ENCODE data around the gene ZNF622. TPM values are rescaled to one million over a fixed set of nuclear protein-coding genes. Genes with fewer than 3 reads are reported as not detected.

Gene ZNF622
- total RNA-seq, 1 donor from 2014 or later = 75.5 TPM

DNA sequence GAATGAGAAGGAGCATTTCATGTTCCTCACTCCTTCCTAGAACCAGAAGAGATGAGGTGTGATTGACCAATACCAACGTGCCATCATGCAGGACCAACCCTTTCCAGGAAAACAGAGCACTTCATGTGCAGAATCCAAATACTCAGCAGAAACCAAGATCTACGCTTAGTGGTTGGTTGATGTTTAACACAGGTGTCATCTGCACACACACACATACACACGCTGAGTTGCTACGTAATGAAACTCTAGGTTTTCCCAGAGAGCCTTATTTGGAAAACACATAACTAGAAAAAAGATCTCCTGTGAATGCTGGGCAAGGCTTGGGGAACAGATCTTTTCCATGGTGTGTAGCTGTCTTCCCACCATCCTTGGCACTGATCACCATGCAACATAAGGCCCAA, 21.1 kb upstream of the ZNF622 start:
- no peak for DNase-seq (ENCODE audit: low spot score in 2 of 2)
- intact Hi-C loops (cut with DNase I) = loop anchor here (5.0 kb wide), 2 partner anchors 181 to 716 kb away; no protein-coding TSS in a partner anchor
- Histone ChIP-seq H3K4me1 (no peaks in the 10 kb centered on the region), H3K27me3 (no peaks in the 10 kb centered on the region), H3K4me3 (no peak overlapping the region), H3K27ac (no peak overlapping the region), H3K9me3 (no peaks in the 10 kb centered on the region), H3K36me3 (no peaks in the 10 kb centered on the region)
- TF ChIP-seq, protein P1, sequence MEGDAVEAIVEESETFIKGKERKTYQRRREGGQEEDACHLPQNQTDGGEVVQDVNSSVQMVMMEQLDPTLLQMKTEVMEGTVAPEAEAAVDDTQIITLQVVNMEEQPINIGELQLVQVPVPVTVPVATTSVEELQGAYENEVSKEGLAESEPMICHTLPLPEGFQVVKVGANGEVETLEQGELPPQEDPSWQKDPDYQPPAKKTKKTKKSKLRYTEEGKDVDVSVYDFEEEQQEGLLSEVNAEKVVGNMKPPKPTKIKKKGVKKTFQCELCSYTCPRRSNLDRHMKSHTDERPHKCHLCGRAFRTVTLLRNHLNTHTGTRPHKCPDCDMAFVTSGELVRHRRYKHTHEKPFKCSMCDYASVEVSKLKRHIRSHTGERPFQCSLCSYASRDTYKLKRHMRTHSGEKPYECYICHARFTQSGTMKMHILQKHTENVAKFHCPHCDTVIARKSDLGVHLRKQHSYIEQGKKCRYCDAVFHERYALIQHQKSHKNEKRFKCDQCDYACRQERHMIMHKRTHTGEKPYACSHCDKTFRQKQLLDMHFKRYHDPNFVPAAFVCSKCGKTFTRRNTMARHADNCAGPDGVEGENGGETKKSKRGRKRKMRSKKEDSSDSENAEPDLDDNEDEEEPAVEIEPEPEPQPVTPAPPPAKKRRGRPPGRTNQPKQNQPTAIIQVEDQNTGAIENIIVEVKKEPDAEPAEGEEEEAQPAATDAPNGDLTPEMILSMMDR (IDR thresholded peaks at IDR 0.05) = no peak

DNA sequence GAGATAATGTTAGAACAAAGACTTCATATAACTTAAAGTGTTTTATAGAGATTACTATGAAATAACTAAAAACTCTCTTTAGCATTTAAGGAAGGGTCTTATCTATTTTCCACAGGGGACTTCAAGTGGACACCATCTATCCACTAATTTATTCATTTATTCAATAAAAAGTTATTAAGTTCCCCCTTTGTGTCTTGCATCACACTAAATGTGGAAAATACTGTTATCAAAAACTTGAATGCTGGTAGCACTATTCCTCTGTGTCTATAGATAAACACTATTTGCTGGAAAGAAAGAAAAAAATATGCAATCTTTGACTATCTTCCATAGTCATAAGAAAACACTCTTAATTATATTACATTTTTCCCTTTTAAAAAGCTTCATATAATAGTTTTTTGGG, 20.1 kb upstream of the ZNF622 start:
- intact Hi-C loops (cut with DNase I) = loop anchor here (5.0 kb wide), 2 partner anchors 182 to 717 kb away; no protein-coding TSS in a partner anchor
- Histone ChIP-seq H3K4me3 (no peak overlapping the region), H3K4me1 (no peaks in the 10 kb centered on the region), H3K27ac (no peak overlapping the region), H3K36me3 (no peaks in the 10 kb centered on the region), H3K27me3 (no peaks in the 10 kb centered on the region), H3K9me3 (no peaks in the 10 kb centered on the region)
- TF ChIP-seq, protein P1 (IDR thresholded peaks at IDR 0.05) = no peak
- DNase-seq (ENCODE audit: low spot score in 2 of 2) = no peak

DNA sequence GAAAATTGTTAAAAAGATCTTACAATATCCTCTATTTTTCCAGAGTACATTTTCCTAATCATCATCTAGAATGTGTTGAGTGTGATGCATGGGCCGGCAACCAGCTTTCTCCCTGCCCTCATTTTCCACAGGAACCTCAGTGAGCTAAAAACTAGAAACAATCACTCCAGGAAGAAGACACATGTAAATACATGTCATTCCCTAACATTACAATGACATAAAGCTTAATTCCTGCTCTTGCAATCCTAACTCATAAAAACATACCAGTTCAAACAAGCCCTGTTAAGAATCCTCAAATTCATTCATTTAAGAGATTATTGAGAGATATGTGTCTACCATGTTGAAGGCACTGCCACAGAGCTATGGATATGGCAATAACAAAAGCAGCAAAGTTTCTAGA, 18.5 kb upstream of the ZNF622 start:
- no peak for DNase-seq (ENCODE audit: low spot score in 2 of 2)
- no peaks in the 10 kb centered on the region for H3K36me3 ChIP-seq
- no peaks in the 10 kb centered on the region for H3K9me3 ChIP-seq
- H3K27ac ChIP-seq = no peak overlapping the region
- H3K4me1 ChIP-seq = no peaks in the 10 kb centered on the region
- no peak overlapping the region for H3K4me3 ChIP-seq
- intact Hi-C loops (cut with DNase I) = no loop called here
- H3K27me3 ChIP-seq = no peaks in the 10 kb centered on the region
- TF ChIP-seq, protein P1 (IDR thresholded peaks at IDR 0.05) = no peak

DNA sequence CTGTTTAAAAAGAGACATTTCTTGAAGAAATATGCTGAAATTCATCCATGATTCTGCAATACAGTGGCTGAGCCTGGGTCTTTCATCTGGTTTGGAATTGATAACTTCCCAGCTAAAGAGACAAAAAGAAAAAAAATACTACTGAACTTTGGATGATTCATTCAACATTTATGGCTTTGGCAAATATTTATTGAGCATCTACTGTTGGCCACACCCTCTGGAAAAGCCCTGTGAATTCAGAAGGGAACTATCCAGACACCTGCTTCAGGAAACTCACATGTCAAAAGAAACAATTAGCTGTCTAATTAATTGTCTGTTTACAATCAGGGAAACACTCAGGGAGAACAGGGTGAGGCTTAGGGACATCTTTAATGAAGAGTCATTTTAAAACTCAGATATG, 17.8 kb upstream of the ZNF622 start:
- no peaks in the 10 kb centered on the region for H3K36me3 ChIP-seq
- no peaks in the 10 kb centered on the region for H3K9me3 ChIP-seq
- no peak overlapping the region for H3K4me3 ChIP-seq
- no peaks in the 10 kb centered on the region for H3K4me1 ChIP-seq
- intact Hi-C loops (cut with DNase I) = no loop called here
- no peaks in the 10 kb centered on the region for H3K27me3 ChIP-seq
- TF ChIP-seq, protein P1 (IDR thresholded peaks at IDR 0.05) = no peak
- no peak for DNase-seq (ENCODE audit: low spot score in 2 of 2)
- no peak overlapping the region for H3K27ac ChIP-seq

DNA sequence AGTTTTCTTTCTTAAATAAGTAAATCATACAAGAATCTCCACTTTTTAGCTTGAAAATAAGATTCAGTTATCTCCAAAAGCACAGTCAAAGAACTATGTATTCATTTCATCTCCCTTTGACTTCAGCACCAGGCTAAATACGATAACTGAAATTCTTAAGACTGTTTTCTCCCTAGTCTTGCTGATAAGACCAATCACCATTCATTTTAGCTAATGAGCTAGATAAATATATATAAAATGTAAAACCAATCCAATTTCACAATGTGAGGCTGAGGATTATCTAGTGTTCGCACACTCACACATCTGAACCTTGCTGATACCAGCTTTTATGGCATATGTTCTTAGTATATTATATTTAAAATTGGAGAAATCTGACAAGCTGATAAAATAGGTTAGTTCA, 17.3 kb upstream of the ZNF622 start:
- Histone ChIP-seq H3K9me3 (no peaks in the 10 kb centered on the region), H3K27ac (no peak overlapping the region), H3K4me1 (no peaks in the 10 kb centered on the region), H3K4me3 (no peak overlapping the region), H3K36me3 (no peaks in the 10 kb centered on the region), H3K27me3 (no peaks in the 10 kb centered on the region)
- intact Hi-C loops (cut with DNase I) = no loop called here
- TF ChIP-seq, protein P1 (IDR thresholded peaks at IDR 0.05) = no peak
- no peak for DNase-seq (ENCODE audit: low spot score in 2 of 2)

Data from ascending aorta (tissue), 2 donors.